K562 (cell line): Measurements from ENCODE around the gene EFCAB12. TPM values are rescaled to one million over a fixed set of nuclear protein-coding genes. Genes with fewer than 3 reads are reported as not detected.

Experiments
- DPF2 ChIP-seq: fragments of 450-650 bp; IDR thresholded peaks from 2 replicates; pipeline ENCODE4 v1.6.1; 2016
- HBP1 ChIP-seq: fragments of 450-650 bp; formaldehyde crosslinking; IDR thresholded peaks from 2 replicates; pipeline ENCODE4 v1.4.0; 2022; ENCODE audit warnings: missing genetic modification characterization
- HCFC1 ChIP-seq: IDR thresholded peaks from 2 replicates; pipeline ENCODE4 v1.6.1; 2012; ENCODE audit warnings: low read depth, low read length, improper control_type of control experiment
- MBD1 ChIP-seq: fragments of 250-450 bp; sonication (Bioruptor Pico); IDR thresholded peaks from 2 replicates; pipeline ENCODE4 v1.8.0; 2022; ENCODE audit warnings: inconsistent platforms
- MEF2D ChIP-seq: conservative IDR thresholded peaks from 2 replicates; pipeline ENCODE4 v1.6.1; 2016; ENCODE audit warnings: low read depth, missing genetic modification characterization, missing compliant biosample characterization
- MXD1 ChIP-seq: fragments of 250-450 bp; sonication (Bioruptor Pico); IDR thresholded peaks from 2 replicates; pipeline ENCODE4 v1.8.0; 2021; ENCODE audit warnings: borderline replicate concordance, mild to moderate bottlenecking, moderate library complexity; ENCODE audit not compliant: poor library complexity, severe bottlenecking
- NELFE ChIP-seq: IDR thresholded peaks from 2 replicates; pipeline ENCODE4 v1.6.1; 2011; ENCODE audit warnings: mild to moderate bottlenecking; ENCODE audit not compliant: insufficient read depth, insufficient read length
- SP1 ChIP-seq: sonication (generic); formaldehyde crosslinking; IDR thresholded peaks from 2 replicates; pipeline ENCODE4 v1.8.1; 2022; ENCODE audit warnings: mild to moderate bottlenecking, missing genetic modification reagents
- TBL1XR1 ChIP-seq, 2 experiments: IDR thresholded peaks; 2 replicates each; pipeline ENCODE4 v1.6.1; 2012; ENCODE audit warnings: improper control_type of control experiment in 2 of 2, low read length in 2 of 2, mild to moderate bottlenecking in 1 of 2
- XRCC5 ChIP-seq: fragments of 200-400 bp; formaldehyde crosslinking; IDR thresholded peaks from 2 replicates; pipeline ENCODE4 v1.6.1; 2017; ENCODE audit warnings: low read depth, mild to moderate bottlenecking, low read length
- ZBTB8A ChIP-seq: fragments of 450-650 bp; IDR thresholded peaks from 2 replicates; pipeline ENCODE4 v1.6.1; 2018; ENCODE audit warnings: mild to moderate bottlenecking, moderate library complexity; ENCODE audit not compliant: partially characterized antibody
- ZNF24 ChIP-seq: fragments of 450-650 bp; IDR thresholded peaks from 2 replicates; pipeline ENCODE4 v1.6.1; 2016
- ZNF407 ChIP-seq: fragments of 450-650 bp; IDR thresholded peaks from 2 replicates; pipeline ENCODE4 v1.6.1; 2016; ENCODE audit warnings: low read depth
- polyA plus RNA-seq, 8 experiments: library from polyadenylated mRNA; depleted of rRNA in 4 of 8; stranded (reverse) in 5 of 8; unstranded in 3 of 8; fragments of >200 nt; fragmentation: Nextera tagmentation in 2 of 8; fragmentation: Illumina TruSeq in 1 of 8; extraction: Ambion mirVana in 2 of 8; extraction: Trizol in 1 of 8; gene quantifications; 2 replicates each; pipeline versions ENCODE4 v1.2.1 to v1.2.3, GENCODE V29; 2011 to 2014; ENCODE audit warnings: inconsistent platforms in 1 of 8, missing spikeins in 1 of 8
- total RNA-seq, 7 experiments: library from RNA; depleted of rRNA in 6 of 7; stranded (reverse); fragments of >200 nt in 6 of 7; fragmentation: Illumina TruSeq in 2 of 7; extraction: Trizol in 2 of 7; gene quantifications; 2 replicates each; pipeline versions ENCODE4 v1.2.1 to v1.2.3, GENCODE V29; 2011 to 2021; ENCODE audit warnings: low replicate concordance in 1 of 7

Gene EFCAB12
- total and polyA plus RNA-seq, 9 of the 15 experiments (the other 6 are each of a cell fraction or from before 2014, with no cell fraction given): 0.08 to 0.95 (median 0.56) TPM; not detected in 1

DNA sequence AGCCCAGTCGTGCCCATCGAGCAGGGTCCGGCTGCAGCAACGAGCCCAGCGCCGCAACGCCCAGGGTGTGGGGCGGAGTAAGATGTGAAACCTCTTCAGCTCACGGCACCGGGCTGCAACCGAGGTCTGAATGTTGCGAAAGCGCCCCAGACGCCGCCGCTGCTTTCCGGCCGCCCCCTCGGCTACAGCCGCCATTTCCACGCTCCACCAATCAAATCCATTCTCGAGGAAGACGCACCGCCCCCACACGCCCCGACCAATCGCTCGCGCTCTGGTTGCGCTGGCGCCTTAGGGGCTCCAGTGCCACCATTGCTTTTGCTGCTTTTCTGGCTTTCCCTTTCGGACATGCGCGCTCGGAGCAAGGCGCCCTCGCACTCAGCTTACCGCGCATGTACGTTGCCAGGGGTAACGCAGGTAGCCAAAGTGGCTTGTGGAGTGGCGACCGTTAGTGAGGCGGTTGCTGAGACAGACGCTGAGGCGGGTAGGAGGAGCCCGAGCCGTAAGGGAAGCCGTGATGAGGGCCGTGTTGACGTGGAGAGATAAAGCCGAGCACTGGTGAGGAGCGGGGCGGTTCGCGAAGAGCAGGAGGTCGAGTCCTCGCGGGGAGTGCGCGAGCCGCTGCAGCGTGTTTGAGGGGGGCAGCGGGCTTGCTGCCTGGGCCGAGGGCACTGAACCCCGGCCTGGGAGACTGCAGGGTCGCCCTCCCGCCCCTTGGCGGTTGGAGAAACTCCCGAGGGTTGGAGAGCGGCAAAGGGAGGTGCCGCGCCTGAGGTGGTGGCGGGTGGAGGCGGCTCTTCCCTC is 11.6 kb upstream of the EFCAB12 start, which contains the start of the genes IFT122 and MBD4 (continued):
- TF ChIP-seq MBD1 (CRISPR knock-in tag): no peak
- TF ChIP-seq TBL1XR1 (IDR thresholded peaks at IDR 0.05; ENCODE audit: low read length in 2 of 2): no peak
- TF ChIP-seq ZNF407: no peak
- no peak for TF ChIP-seq ZBTB8A
- peak; percentile 42; the same call in 1 of the 2 replicates for TF ChIP-seq HCFC1
- no peak for TF ChIP-seq HBP1
- TF ChIP-seq MXD1: no peak
- TF ChIP-seq DPF2: peak; percentile 42; the same call in 1 of the 2 replicates
- 0 out of 2 replicates have a peak, but pooled peaks have one; percentile 14 for TF ChIP-seq ZNF24
- TF ChIP-seq SP1 (CRISPR knock-in tag): peak; percentile 99
- TF ChIP-seq XRCC5: 0 out of 2 replicates have a peak, but pooled peaks have one; percentile 14
- TF ChIP-seq MEF2D: no peak
- no peak for TF ChIP-seq NELFE
